Measurements from ENCODE around the gene SYK. TPM values are rescaled to one million over a fixed set of nuclear protein-coding genes. Genes with fewer than 3 reads are reported as not detected.

The SYK gene
- total RNA-seq: 4.2 TPM

DNA sequence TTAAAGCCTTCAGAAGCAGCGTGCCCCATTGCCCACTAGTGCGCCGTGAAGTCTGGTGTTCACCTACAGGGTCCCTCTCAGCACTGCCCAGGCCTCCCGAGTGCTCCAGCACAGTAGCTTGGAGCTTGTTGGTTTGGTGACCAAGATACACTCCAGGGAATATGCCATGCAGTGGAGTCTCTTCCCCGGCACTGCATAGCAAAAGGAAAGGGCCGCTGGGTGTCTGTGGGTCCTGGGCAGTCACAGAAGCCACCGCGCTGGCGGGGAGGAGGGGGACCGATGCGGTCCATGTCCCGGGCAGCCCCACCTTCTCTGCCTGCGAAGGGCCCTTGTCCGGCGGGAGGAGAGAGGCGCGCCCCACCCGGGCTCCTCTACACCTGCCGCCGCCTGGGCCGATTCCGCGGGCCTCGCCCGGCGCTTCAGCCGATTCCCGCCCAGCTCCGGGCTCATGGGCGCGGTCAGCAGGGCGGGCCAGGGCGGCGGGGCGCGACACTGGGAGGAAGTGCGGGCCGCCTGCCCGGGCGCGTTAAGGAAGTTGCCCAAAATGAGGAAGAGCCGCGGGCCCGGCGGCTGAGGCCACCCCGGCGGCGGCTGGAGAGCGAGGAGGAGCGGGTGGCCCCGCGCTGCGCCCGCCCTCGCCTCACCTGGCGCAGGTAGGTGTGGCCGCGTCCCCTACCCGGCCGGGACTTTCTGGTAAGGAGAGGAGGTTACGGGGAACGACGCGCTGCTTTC lies at the start of gene SYK:
TSS of gene SYK (plus strand) at position 579 of the 732 bp plus-strand sequence. CDS start 42,080 bp downstream, outside the sequence.

Other genes with a start within 250 kb of the SYK start
- gene DIRAS2, start 159.0 kb upstream of the SYK start, total RNA-seq: 97.1 TPM

All from diencephalon (tissue), 1 donor.